Measurements from ENCODE around the gene SAPCD2.

SAPCD2 gene

DNA sequence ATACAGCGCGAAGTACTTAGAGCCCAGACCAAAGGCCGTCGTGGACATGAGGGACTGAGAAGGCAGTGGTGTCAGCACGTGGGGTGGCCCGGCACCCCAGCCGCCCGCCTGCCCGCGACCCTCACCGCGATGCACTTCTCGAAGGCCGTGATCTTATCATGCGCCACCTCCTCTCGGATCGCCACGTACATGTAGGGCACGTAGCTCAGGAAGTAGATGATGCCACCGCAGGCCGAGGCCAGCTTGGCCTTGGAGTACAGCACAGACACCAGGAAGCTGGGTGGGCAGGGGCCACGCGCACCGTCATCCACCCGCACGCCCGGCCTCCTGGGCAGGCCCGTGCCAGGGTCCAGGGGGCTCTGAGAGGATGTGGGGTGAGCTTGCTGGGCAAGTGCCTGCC lies 53.3 kb downstream of the SAPCD2 start:
- no peaks in the 10 kb centered on the region for H3K79me1 ChIP-seq (ENCODE audit: low read length)
- WGBS (ENCODE audit: extremely low coverage, insufficient coverage, low lambda C conversion rate): no CpG with 5 or more reads among the region's 28 CpGs
- H3K4ac ChIP-seq (ENCODE audit: low read depth, low read length): no peak overlapping the region
- H3K27me3 ChIP-seq (ENCODE audit: insufficient read depth, low read length, poor library complexity): no peaks in the 10 kb centered on the region
- H3K9ac ChIP-seq (ENCODE audit: low read length): no peak overlapping the region
- no peak overlapping the region for H3K4me2 ChIP-seq (ENCODE audit: low read length)
- H3K23ac ChIP-seq (ENCODE audit: low read length): no peak overlapping the region
- H2BK5ac ChIP-seq (ENCODE audit: low read length): no peak overlapping the region
- H4K8ac ChIP-seq (ENCODE audit: low read depth, low read length): no peak overlapping the region
- H3K79me2 ChIP-seq (ENCODE audit: control insufficient read depth, insufficient read depth, low read length): no peaks in the 10 kb centered on the region
- no peak overlapping the region for H3K27ac ChIP-seq (ENCODE audit: low read depth, low read length)
- no peak overlapping the region for H3K4me3 ChIP-seq (ENCODE audit: low read length)
- H2BK15ac ChIP-seq (replicated peaks; ENCODE audit: low read depth): no peak overlapping the region
- no peak overlapping the region for H2AK5ac ChIP-seq (ENCODE audit: low read length)
- no peak overlapping the region for H2BK120ac ChIP-seq (ENCODE audit: low read depth, low read length)
- no peak overlapping the region for H4K5ac ChIP-seq (ENCODE audit: low read length)
- no peak overlapping the region for H3K18ac ChIP-seq (ENCODE audit: low read length)
- H3K36me3 ChIP-seq (ENCODE audit: control insufficient read depth, insufficient read depth, low read length): no peaks in the 10 kb centered on the region
- no peaks in the 10 kb centered on the region for H3K4me1 ChIP-seq (ENCODE audit: control insufficient read depth, low read depth, low read length)
- H3K56ac ChIP-seq (ENCODE audit: low read length): no peak overlapping the region
- DNase-seq: no peak

- no peaks in the 10 kb centered on the region for H3K4me1 ChIP-seq (ENCODE audit: control insufficient read depth, low read depth, low read length)
- no peak overlapping the region for H3K4me3 ChIP-seq (ENCODE audit: low read length)
- H3K27ac ChIP-seq (ENCODE audit: low read depth, low read length): no peak overlapping the region
- H4K8ac ChIP-seq (ENCODE audit: low read depth, low read length): no peak overlapping the region
- H2BK120ac ChIP-seq (ENCODE audit: low read depth, low read length): no peak overlapping the region
- no peaks in the 10 kb centered on the region for H3K79me2 ChIP-seq (ENCODE audit: control insufficient read depth, insufficient read depth, low read length)
- WGBS (ENCODE audit: extremely low coverage, insufficient coverage, low lambda C conversion rate): no CpG with 5 or more reads among the region's 16 CpGs
- no peak for DNase-seq
- H2AK5ac ChIP-seq (ENCODE audit: low read length): no peak overlapping the region
- H2BK5ac ChIP-seq (ENCODE audit: low read length): no peak overlapping the region
- H3K4me2 ChIP-seq (ENCODE audit: low read length): no peak overlapping the region
- H3K27me3 ChIP-seq (ENCODE audit: insufficient read depth, low read length, poor library complexity): no peaks in the 10 kb centered on the region
- H3K56ac ChIP-seq (ENCODE audit: low read length): no peak overlapping the region
- H3K4ac ChIP-seq (ENCODE audit: low read depth, low read length): no peak overlapping the region
- no peak overlapping the region for H2BK15ac ChIP-seq (replicated peaks; ENCODE audit: low read depth)
- H3K36me3 ChIP-seq (ENCODE audit: control insufficient read depth, insufficient read depth, low read length): no peaks in the 10 kb centered on the region
- no peak overlapping the region for H3K9ac ChIP-seq (ENCODE audit: low read length)
- H4K5ac ChIP-seq (ENCODE audit: low read length): no peak overlapping the region
- H3K18ac ChIP-seq (ENCODE audit: low read length): no peak overlapping the region
- no peaks in the 10 kb centered on the region for H3K79me1 ChIP-seq (ENCODE audit: low read length)
- H3K23ac ChIP-seq (ENCODE audit: low read length): no peak overlapping the region
Observed at GRCh38 chr9:137016436-137016835, 53.9 kb downstream of the SAPCD2 start.

- no peak overlapping the region for H3K18ac ChIP-seq (ENCODE audit: low read length)
- H2AK5ac ChIP-seq (ENCODE audit: low read length): no peak overlapping the region
- H4K8ac ChIP-seq (ENCODE audit: low read depth, low read length): no peak overlapping the region
- no peak overlapping the region for H3K27ac ChIP-seq (ENCODE audit: low read depth, low read length)
- H3K23ac ChIP-seq (ENCODE audit: low read length): no peak overlapping the region
- no peaks in the 10 kb centered on the region for H3K79me1 ChIP-seq (ENCODE audit: low read length)
- H3K79me2 ChIP-seq (ENCODE audit: control insufficient read depth, insufficient read depth, low read length): no peaks in the 10 kb centered on the region
- H2BK120ac ChIP-seq (ENCODE audit: low read depth, low read length): no peak overlapping the region
- no peak overlapping the region for H4K5ac ChIP-seq (ENCODE audit: low read length)
- no peak overlapping the region for H2BK15ac ChIP-seq (replicated peaks; ENCODE audit: low read depth)
- no peak overlapping the region for H3K9ac ChIP-seq (ENCODE audit: low read length)
- H3K36me3 ChIP-seq (ENCODE audit: control insufficient read depth, insufficient read depth, low read length): no peaks in the 10 kb centered on the region
- no peak for DNase-seq
- H3K4me3 ChIP-seq (ENCODE audit: low read length): no peak overlapping the region
- no peak overlapping the region for H2BK5ac ChIP-seq (ENCODE audit: low read length)
- no peak overlapping the region for H3K4me2 ChIP-seq (ENCODE audit: low read length)
- no peak overlapping the region for H3K56ac ChIP-seq (ENCODE audit: low read length)
- H3K27me3 ChIP-seq (ENCODE audit: insufficient read depth, low read length, poor library complexity): no peaks in the 10 kb centered on the region
- H3K4me1 ChIP-seq (ENCODE audit: control insufficient read depth, low read depth, low read length): no peaks in the 10 kb centered on the region
- no CpG with 5 or more reads among the region's 21 CpGs for WGBS (ENCODE audit: extremely low coverage, insufficient coverage, low lambda C conversion rate)
- H3K4ac ChIP-seq (ENCODE audit: low read depth, low read length): no peak overlapping the region
Observed at GRCh38 chr9:137015976-137016375, 54.4 kb downstream of the SAPCD2 start.

DNA sequence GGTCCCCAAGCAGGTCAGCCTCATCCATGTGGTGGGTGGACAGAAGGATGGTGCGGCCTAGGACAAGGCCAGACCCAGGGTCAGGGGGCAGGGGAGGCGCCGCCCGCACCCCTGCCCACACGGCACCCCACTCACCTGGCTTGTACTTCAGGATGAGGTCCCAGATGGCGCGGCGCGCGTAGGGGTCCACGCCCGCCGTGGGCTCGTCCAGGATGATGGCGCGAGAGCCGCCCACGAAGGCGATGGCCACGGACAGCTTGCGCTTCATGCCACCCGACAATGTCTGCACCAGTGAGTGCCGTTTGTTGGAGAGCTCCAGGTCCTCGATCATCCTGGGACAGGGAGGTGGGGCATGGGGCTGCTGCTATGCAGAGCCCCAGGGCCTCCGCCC lies 54.8 kb downstream of the SAPCD2 start:
- WGBS (ENCODE audit: extremely low coverage, insufficient coverage, low lambda C conversion rate): no CpG with 5 or more reads among the region's 25 CpGs
- H3K79me1 ChIP-seq (ENCODE audit: low read length): no peaks in the 10 kb centered on the region
- H4K8ac ChIP-seq (ENCODE audit: low read depth, low read length): no peak overlapping the region
- no peak overlapping the region for H2AK5ac ChIP-seq (ENCODE audit: low read length)
- no peaks in the 10 kb centered on the region for H3K36me3 ChIP-seq (ENCODE audit: control insufficient read depth, insufficient read depth, low read length)
- no peak overlapping the region for H4K5ac ChIP-seq (ENCODE audit: low read length)
- H3K4me2 ChIP-seq (ENCODE audit: low read length): no peak overlapping the region
- H2BK15ac ChIP-seq (replicated peaks; ENCODE audit: low read depth): no peak overlapping the region
- H2BK5ac ChIP-seq (ENCODE audit: low read length): no peak overlapping the region
- no peak overlapping the region for H3K56ac ChIP-seq (ENCODE audit: low read length)
- H3K27me3 ChIP-seq (ENCODE audit: insufficient read depth, low read length, poor library complexity): no peaks in the 10 kb centered on the region
- no peaks in the 10 kb centered on the region for H3K4me1 ChIP-seq (ENCODE audit: control insufficient read depth, low read depth, low read length)
- DNase-seq: no peak
- H3K4ac ChIP-seq (ENCODE audit: low read depth, low read length): no peak overlapping the region
- H3K79me2 ChIP-seq (ENCODE audit: control insufficient read depth, insufficient read depth, low read length): no peaks in the 10 kb centered on the region
- H3K23ac ChIP-seq (ENCODE audit: low read length): no peak overlapping the region
- no peak overlapping the region for H3K9ac ChIP-seq (ENCODE audit: low read length)
- no peak overlapping the region for H3K4me3 ChIP-seq (ENCODE audit: low read length)
- no peak overlapping the region for H2BK120ac ChIP-seq (ENCODE audit: low read depth, low read length)
- no peak overlapping the region for H3K27ac ChIP-seq (ENCODE audit: low read depth, low read length)
- no peak overlapping the region for H3K18ac ChIP-seq (ENCODE audit: low read length)

DNA sequence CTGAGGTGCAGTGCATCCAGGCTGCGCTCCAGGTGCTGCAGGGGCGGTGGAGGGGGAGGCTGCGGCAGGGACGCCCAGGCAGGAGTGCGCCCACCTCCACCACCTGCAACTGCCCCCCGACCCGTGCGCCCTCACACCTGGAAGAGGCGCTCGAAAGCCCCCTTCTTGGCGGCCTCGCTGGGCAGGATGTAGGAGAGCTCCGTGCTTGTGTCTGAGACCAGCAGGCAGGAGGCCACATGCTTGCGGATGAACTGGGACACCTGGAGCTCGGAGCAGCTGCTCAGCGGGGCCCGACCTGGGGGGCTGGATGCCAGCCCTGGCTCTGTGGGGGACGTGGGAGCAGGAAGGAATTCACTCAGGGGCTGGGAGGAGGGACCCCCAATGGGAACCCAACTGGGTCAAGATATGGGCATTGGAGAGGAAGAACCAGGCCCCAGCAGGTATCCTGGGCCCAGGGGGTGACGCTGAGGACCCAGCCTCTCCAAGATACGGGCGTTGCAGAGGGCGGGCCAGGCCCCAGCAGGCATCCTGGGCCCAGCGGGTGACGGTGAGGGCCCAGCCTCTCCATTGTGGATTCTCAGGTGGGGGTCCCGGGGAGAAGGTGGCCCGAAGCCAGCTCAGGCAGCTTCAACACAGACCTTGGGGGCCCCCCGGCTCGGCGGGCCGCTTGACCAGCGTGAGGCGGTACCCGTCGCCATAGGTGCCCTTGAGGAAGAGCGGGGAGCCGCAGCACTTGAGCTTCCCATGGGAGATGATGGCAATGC lies 55.4 kb downstream of the SAPCD2 start:
- no peak overlapping the region for H3K23ac ChIP-seq (ENCODE audit: low read length)
- no peak overlapping the region for H4K8ac ChIP-seq (ENCODE audit: low read depth, low read length)
- H3K9ac ChIP-seq (ENCODE audit: low read length): no peak overlapping the region
- H3K4me1 ChIP-seq (ENCODE audit: control insufficient read depth, low read depth, low read length): no peaks in the 10 kb centered on the region
- no peaks in the 10 kb centered on the region for H3K79me2 ChIP-seq (ENCODE audit: control insufficient read depth, insufficient read depth, low read length)
- WGBS (ENCODE audit: extremely low coverage, insufficient coverage, low lambda C conversion rate): no CpG with 5 or more reads among the region's 36 CpGs
- H3K27ac ChIP-seq (ENCODE audit: low read depth, low read length): no peak overlapping the region
- H3K36me3 ChIP-seq (ENCODE audit: control insufficient read depth, insufficient read depth, low read length): no peaks in the 10 kb centered on the region
- no peak overlapping the region for H2AK5ac ChIP-seq (ENCODE audit: low read length)
- no peak overlapping the region for H2BK120ac ChIP-seq (ENCODE audit: low read depth, low read length)
- H3K4me3 ChIP-seq (ENCODE audit: low read length): no peak overlapping the region
- no peak overlapping the region for H3K4ac ChIP-seq (ENCODE audit: low read depth, low read length)
- no peak overlapping the region for H2BK5ac ChIP-seq (ENCODE audit: low read length)
- no peak overlapping the region for H2BK15ac ChIP-seq (replicated peaks; ENCODE audit: low read depth)
- no peak overlapping the region for H3K4me2 ChIP-seq (ENCODE audit: low read length)
- no peak overlapping the region for H3K18ac ChIP-seq (ENCODE audit: low read length)
- H3K79me1 ChIP-seq (ENCODE audit: low read length): no peaks in the 10 kb centered on the region
- no peak overlapping the region for H3K56ac ChIP-seq (ENCODE audit: low read length)
- no peak overlapping the region for H4K5ac ChIP-seq (ENCODE audit: low read length)
- no peaks in the 10 kb centered on the region for H3K27me3 ChIP-seq (ENCODE audit: insufficient read depth, low read length, poor library complexity)
- DNase-seq: no peak

DNA sequence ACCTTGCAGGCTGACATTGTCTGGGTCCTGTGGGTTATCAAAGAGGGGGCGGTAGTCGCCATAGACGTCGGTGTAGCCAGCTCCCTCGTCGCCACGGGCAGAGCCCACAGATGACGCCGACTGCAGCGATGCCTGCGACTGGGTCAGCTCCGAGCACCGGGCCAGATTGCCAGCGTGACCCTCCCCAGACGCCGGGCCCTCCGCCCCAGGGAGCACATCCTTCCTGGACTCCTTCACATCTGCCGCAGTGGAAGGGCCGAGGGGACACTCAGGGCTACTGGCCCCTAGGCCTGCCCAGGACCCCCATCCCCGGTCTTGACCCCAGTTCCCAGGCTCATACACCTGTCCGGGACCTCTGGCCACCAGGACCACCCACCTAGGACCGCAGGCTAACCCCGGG lies 56.2 kb downstream of the SAPCD2 start:
- H3K27me3 ChIP-seq (ENCODE audit: insufficient read depth, low read length, poor library complexity): no peaks in the 10 kb centered on the region
- H3K9ac ChIP-seq (ENCODE audit: low read length): no peak overlapping the region
- H2BK15ac ChIP-seq (replicated peaks; ENCODE audit: low read depth): no peak overlapping the region
- no peak overlapping the region for H3K4me2 ChIP-seq (ENCODE audit: low read length)
- H2AK5ac ChIP-seq (ENCODE audit: low read length): no peak overlapping the region
- H2BK120ac ChIP-seq (ENCODE audit: low read depth, low read length): no peak overlapping the region
- H3K27ac ChIP-seq (ENCODE audit: low read depth, low read length): no peak overlapping the region
- no peaks in the 10 kb centered on the region for H3K79me2 ChIP-seq (ENCODE audit: control insufficient read depth, insufficient read depth, low read length)
- no peak overlapping the region for H4K8ac ChIP-seq (ENCODE audit: low read depth, low read length)
- no peak overlapping the region for H4K5ac ChIP-seq (ENCODE audit: low read length)
- no peaks in the 10 kb centered on the region for H3K79me1 ChIP-seq (ENCODE audit: low read length)
- no peaks in the 10 kb centered on the region for H3K36me3 ChIP-seq (ENCODE audit: control insufficient read depth, insufficient read depth, low read length)
- H3K18ac ChIP-seq (ENCODE audit: low read length): no peak overlapping the region
- no peak overlapping the region for H3K23ac ChIP-seq (ENCODE audit: low read length)
- no peak overlapping the region for H3K4ac ChIP-seq (ENCODE audit: low read depth, low read length)
- no peak overlapping the region for H3K56ac ChIP-seq (ENCODE audit: low read length)
- H2BK5ac ChIP-seq (ENCODE audit: low read length): no peak overlapping the region
- H3K4me1 ChIP-seq (ENCODE audit: control insufficient read depth, low read depth, low read length): no peaks in the 10 kb centered on the region
- no peak for DNase-seq
- H3K4me3 ChIP-seq (ENCODE audit: low read length): no peak overlapping the region
- no CpG with 5 or more reads among the region's 23 CpGs for WGBS (ENCODE audit: extremely low coverage, insufficient coverage, low lambda C conversion rate)

Data from mesendoderm (in vitro differentiated cells).